Glutamatergic neuron (in vitro differentiated cells): ENCODE measurements around the gene ATAD2B. TPM values are rescaled to one million over a fixed set of nuclear protein-coding genes. Genes with fewer than 3 reads are reported as not detected.

Source experiments
- DNase-seq: peaks from one replicate; pipeline ENCODE4 v3.0.0; 2022
- H3K27ac Mint-ChIP-seq: one replicate; pipeline ENCODE4 v1.8.0; 2020; ENCODE audit warnings: mild to moderate bottlenecking, mixed read lengths, inconsistent platforms; ENCODE audit not compliant: unreplicated experiment
- H3K27me3 Mint-ChIP-seq: one replicate; pipeline ENCODE4 v1.8.0; 2020; ENCODE audit warnings: mild to moderate bottlenecking, moderate library complexity, mixed read lengths, inconsistent platforms; ENCODE audit not compliant: unreplicated experiment
- H3K36me3 Mint-ChIP-seq: one replicate; pipeline ENCODE4 v1.8.0; 2020; ENCODE audit warnings: mild to moderate bottlenecking, mixed read lengths, inconsistent platforms; ENCODE audit not compliant: unreplicated experiment
- H3K4me1 Mint-ChIP-seq: one replicate; pipeline ENCODE4 v1.8.0; 2020; ENCODE audit warnings: mild to moderate bottlenecking, low read depth, mixed read lengths, inconsistent platforms; ENCODE audit not compliant: unreplicated experiment
- H3K4me3 Mint-ChIP-seq: one replicate; pipeline ENCODE4 v1.8.0; 2020; ENCODE audit warnings: mild to moderate bottlenecking, mixed read lengths, inconsistent platforms; ENCODE audit not compliant: unreplicated experiment
- H3K9me3 Mint-ChIP-seq: one replicate; pipeline ENCODE4 v1.8.0; 2020; ENCODE audit warnings: mild to moderate bottlenecking, moderate library complexity, mixed read lengths, inconsistent platforms; ENCODE audit not compliant: unreplicated experiment
- total RNA-seq: library from RNA; stranded (reverse); fragmentation: NEBNext Ultra II Directional; extraction: Animal tissue kit (Norgen Biotek cat#: 25700); gene quantifications from one replicate; pipeline ENCODE4 v1.2.1, GENCODE V29; 2021; ENCODE audit not compliant: unreplicated experiment
- TF ChIP-seq, protein P1 (sequence below): fragments of 200-600 bp; sonication (generic); IDR thresholded peaks from one replicate; pipeline ENCODE4 v1.5.0; 2021; ENCODE audit not compliant: partially characterized antibody, unreplicated experiment

ATAD2B gene
- total RNA-seq, 1 donor from 2014 or later = 108 TPM

DNA sequence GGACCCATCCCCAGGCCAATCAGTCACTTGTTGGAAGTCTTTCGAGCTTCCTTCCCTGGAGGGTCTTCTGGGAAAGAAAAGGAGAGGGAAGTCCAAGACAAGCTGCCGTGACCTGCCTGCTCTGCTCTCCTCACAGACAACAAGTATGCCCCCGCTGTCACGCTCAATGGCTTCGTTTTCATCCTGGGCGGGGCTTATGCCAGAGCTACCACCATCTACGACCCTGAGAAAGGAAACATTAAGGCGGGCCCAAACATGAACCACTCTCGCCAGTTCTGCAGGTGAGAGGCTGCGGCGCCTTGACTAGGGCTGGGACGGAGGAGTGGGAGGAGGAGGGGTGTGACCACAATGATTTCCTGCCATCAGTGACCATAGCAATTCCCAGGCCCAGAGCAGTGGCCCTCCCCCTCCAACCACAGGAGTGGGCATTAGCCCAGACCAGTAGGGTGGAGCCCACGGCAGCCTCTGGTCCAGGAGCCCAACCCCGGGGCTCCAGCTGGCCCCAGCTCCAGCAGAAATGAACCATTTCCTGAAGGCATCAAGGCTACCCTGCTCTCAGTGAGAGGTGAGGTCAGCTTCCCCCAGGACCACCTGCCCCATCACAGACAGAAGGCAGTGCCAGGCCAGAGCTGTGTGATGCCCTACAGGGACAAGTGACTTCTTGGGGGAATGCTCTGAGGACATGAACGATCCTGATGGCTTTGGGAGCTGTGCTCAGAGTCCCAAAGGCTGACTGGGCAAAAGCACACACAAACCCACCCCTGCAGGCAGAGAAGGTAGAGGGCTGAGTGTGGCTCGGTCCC, 223.1 kb downstream of the ATAD2B start:
- H3K27me3 Mint-ChIP-seq = peaks cover 21% of the 10 kb centered on the region
- H3K27ac Mint-ChIP-seq = no peak overlapping the region
- H3K4me1 Mint-ChIP-seq = peaks cover 27% of the 10 kb centered on the region
- TF ChIP-seq, protein P1, sequence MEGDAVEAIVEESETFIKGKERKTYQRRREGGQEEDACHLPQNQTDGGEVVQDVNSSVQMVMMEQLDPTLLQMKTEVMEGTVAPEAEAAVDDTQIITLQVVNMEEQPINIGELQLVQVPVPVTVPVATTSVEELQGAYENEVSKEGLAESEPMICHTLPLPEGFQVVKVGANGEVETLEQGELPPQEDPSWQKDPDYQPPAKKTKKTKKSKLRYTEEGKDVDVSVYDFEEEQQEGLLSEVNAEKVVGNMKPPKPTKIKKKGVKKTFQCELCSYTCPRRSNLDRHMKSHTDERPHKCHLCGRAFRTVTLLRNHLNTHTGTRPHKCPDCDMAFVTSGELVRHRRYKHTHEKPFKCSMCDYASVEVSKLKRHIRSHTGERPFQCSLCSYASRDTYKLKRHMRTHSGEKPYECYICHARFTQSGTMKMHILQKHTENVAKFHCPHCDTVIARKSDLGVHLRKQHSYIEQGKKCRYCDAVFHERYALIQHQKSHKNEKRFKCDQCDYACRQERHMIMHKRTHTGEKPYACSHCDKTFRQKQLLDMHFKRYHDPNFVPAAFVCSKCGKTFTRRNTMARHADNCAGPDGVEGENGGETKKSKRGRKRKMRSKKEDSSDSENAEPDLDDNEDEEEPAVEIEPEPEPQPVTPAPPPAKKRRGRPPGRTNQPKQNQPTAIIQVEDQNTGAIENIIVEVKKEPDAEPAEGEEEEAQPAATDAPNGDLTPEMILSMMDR = no peak
- DNase-seq = no peak
- H3K9me3 Mint-ChIP-seq = peaks cover 25% of the 10 kb centered on the region
- peaks cover 36% of the 10 kb centered on the region for H3K36me3 Mint-ChIP-seq
- no peak overlapping the region for H3K4me3 Mint-ChIP-seq

DNA sequence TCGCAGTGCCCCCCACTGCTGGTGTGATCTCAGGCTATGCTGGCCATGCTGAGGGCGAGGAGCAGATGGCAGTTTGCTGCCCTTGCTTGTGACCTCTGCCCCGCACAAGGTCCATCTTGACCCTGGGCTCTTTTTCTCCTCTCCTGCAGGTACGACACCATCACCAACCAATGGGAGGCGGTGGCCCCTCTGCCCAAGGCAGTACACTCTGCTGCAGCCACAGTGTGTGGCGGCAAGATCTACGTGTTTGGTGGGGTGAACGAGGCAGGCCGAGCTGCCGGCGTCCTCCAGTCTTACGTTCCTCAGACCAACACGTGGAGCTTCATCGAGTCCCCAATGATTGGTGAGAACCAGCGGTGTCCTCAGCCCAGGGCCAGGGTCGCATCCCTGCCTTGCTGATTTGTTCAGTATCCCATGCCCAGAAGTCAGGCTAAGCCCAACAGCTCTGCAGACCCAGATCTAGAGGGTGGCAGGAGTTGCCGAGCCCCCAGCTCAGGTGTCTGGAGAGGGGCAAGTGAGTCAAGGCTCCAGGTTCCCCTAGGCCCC, 223.8 kb downstream of the ATAD2B start:
- DNase-seq = no peak
- Mint-ChIP-seq H3K27ac (no peak overlapping the region), H3K9me3 (peaks cover 27% of the 10 kb centered on the region), H3K27me3 (peaks cover 21% of the 10 kb centered on the region), H3K4me3 (no peak overlapping the region), H3K36me3 (peaks cover 36% of the 10 kb centered on the region), H3K4me1 (peaks cover 29% of the 10 kb centered on the region)
- TF ChIP-seq, protein P1 = no peak

DNA sequence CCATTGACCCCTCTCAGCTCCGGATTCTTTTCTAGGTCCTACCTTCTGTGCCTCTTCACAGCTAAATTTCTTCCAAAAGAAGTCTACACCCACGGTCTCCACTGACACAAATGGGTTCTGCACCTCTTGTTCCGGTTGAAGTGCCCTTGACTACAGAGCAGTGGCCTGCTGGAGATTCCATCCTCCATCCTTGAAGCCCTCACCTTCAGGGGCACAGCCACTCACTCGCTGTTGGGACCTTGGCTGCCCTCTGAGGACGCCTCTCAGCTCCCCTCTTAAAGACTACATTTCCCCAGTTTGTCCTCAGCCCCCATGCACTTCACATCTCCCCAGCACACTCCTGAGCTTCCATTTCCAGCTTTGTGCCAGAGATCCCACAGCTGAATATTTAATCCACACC, 226.3 kb downstream of the ATAD2B start:
- DNase-seq = no peak
- Mint-ChIP-seq H3K36me3 (peaks cover 22% of the 10 kb centered on the region), H3K4me3 (no peak overlapping the region), H3K27ac (no peak overlapping the region), H3K9me3 (peaks cover 30% of the 10 kb centered on the region), H3K4me1 (peaks cover 40% of the 10 kb centered on the region), H3K27me3 (peaks cover 29% of the 10 kb centered on the region)
- TF ChIP-seq, protein P1 = no peak

DNA sequence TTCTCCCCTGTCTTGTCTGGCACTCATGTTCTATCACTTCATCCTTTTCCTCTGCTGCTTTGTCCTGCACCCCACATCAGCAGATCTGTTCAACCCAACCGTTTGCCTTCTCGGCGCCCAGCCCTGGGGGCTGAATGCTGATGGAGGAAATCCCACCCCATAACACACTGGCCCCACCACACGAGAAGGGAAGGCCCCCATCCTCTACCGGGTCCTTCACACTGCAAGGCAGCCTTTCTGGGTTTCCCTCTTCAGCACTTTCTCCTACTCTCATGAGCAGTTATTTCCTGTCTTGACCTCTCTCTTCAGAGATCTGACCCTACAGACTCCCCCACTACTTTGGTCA, 227.4 kb downstream of the ATAD2B start:
- Mint-ChIP-seq H3K36me3 (peaks cover 22% of the 10 kb centered on the region), H3K9me3 (peaks cover 28% of the 10 kb centered on the region), H3K4me3 (peak overlapping the region; percentile 10), H3K27me3 (peaks cover 35% of the 10 kb centered on the region), H3K4me1 (peaks cover 40% of the 10 kb centered on the region), H3K27ac (peak overlapping the region; percentile 24)
- TF ChIP-seq, protein P1 = no peak
- DNase-seq = no peak

DNA sequence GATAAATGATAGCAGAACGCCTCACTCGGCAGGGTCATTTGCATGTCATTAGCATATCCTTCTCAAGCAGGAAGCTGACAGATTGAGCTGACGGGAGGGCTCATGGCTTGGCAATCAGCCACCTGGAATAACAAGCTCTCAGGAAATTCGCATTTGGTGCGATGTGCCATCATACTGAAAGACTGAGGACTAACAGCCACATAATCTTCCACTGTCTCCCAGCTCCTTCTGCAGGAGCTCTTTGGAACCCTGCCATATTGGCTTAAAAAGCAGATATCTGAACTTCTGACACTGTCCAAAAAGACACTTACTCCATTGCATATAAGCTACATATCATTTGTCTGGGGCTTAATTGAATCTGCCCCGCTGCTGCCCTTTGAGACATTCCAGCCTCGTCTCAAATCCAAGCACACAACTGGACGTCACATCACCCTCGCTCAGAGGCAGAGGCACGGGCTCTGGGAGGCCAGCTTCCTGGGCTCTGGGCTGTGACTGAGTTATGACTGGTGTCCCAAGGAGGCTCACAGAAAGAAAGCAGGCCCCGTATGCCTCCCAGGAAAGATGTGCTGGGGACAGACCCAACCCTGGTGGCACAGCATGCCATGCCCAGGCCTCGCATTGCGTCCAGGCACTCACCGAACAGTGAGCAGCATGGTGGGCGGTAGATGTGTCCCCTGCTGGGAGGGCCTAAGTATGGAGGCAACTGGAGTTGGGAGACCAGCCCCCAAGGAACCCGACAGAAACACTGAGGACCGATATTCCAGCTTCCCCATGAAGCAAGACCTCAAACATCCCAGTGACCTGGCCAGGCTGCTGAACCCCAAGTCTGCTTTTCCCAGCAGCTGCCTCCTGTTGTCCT, 228.0 kb downstream of the ATAD2B start:
- no peak overlapping the region for H3K4me3 Mint-ChIP-seq
- peaks cover 28% of the 10 kb centered on the region for H3K36me3 Mint-ChIP-seq
- TF ChIP-seq, protein P1 = no peak
- peaks cover 31% of the 10 kb centered on the region for H3K9me3 Mint-ChIP-seq
- DNase-seq = no peak
- peaks cover 44% of the 10 kb centered on the region for H3K4me1 Mint-ChIP-seq
- peaks cover 41% of the 10 kb centered on the region for H3K27me3 Mint-ChIP-seq
- no peak overlapping the region for H3K27ac Mint-ChIP-seq
